ENCODE measurements around the gene FADD. TPM values are rescaled to one million over a fixed set of nuclear protein-coding genes. Genes with fewer than 3 reads are reported as not detected.

The FADD gene
- total RNA-seq, 1 experiment from 2014 or later: 40.2 TPM

DNA sequence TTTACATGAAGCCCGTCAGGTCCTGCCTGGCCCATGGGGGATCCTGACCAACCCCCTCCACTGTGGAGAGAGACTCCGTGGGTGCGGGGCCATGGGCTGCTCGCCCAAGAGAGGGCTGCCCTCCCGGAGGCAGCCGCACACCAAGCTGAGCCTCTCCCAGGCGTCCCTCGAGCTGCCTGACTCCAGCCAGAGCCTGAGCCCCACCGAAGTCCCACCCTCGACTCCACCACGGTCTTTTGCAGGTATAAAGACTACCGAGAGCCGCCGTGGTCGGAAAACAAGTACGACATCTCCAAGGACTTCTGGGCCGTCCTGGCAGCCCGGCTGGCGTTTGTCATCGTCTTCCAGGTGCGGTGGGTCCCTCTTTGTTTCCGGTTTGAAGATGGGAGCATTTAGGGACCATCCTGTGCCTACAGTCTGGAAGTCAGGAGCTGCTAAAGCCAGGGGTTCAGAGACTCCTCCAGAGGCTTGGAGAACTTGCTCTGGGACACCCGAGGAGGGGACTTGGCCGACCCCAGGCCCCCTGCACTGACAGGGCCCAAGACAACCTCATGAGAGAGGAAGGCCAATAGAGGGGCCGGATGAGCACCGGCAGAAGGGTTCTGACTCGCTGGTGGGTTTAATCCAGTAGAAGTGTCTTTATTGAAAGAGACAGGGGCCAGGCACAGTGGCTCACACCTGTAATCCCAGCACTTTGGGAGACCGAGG, 17.6 kb upstream of the FADD start:
- H3K27ac Mint-ChIP-seq (ENCODE audit: unreplicated experiment): no peak overlapping the region
- no peaks in the 10 kb centered on the region for H3K27me3 Mint-ChIP-seq (ENCODE audit: unreplicated experiment)
- TF ChIP-seq, protein P1, sequence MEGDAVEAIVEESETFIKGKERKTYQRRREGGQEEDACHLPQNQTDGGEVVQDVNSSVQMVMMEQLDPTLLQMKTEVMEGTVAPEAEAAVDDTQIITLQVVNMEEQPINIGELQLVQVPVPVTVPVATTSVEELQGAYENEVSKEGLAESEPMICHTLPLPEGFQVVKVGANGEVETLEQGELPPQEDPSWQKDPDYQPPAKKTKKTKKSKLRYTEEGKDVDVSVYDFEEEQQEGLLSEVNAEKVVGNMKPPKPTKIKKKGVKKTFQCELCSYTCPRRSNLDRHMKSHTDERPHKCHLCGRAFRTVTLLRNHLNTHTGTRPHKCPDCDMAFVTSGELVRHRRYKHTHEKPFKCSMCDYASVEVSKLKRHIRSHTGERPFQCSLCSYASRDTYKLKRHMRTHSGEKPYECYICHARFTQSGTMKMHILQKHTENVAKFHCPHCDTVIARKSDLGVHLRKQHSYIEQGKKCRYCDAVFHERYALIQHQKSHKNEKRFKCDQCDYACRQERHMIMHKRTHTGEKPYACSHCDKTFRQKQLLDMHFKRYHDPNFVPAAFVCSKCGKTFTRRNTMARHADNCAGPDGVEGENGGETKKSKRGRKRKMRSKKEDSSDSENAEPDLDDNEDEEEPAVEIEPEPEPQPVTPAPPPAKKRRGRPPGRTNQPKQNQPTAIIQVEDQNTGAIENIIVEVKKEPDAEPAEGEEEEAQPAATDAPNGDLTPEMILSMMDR (IDR thresholded peaks at IDR 0.05; ENCODE audit: unreplicated experiment): no peak
- H3K4me1 Mint-ChIP-seq (ENCODE audit: low read depth, unreplicated experiment): no peaks in the 10 kb centered on the region
- H3K4me3 Mint-ChIP-seq (ENCODE audit: low read depth, unreplicated experiment): no peak overlapping the region
- H3K9me3 Mint-ChIP-seq (ENCODE audit: low read depth, unreplicated experiment): no peaks in the 10 kb centered on the region
- CTCF ChIA-PET: interaction anchor here (0.7 kb wide), 1 partner anchor 676 kb away, joined by 3 read pairs; no protein-coding TSS in a partner anchor
- DNase-seq: no peak
- BruUV-seq (replicated peaks): no TSS peak
- H3K36me3 Mint-ChIP-seq (ENCODE audit: insufficient read depth, unreplicated experiment): no peaks in the 10 kb centered on the region
- intact Hi-C loops (cut with micrococcal nuclease; ENCODE audit: unreplicated experiment): no loop called here

DNA sequence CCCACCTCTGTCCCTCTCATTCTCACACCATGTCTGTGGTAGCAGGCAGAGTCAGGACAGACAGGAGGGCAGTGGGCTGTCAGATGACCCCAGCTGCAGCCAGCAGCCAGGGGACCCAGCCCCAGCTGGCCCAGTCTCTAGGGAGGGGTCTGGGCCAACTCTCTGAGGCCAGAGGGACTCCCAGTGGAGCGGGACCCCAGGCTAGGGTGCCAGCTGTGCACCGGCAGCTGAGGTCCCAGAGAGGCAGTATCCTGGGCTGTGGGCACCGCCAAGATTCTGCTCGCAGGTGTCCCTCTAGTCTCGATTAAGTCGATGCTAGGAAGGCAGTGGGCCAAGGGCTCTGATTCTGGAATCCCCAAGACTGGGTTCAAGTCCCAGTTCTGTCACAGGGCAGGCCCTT, 16.7 kb upstream of the FADD start:
- no peak overlapping the region for H3K4me3 Mint-ChIP-seq (ENCODE audit: low read depth, unreplicated experiment)
- no peaks in the 10 kb centered on the region for H3K9me3 Mint-ChIP-seq (ENCODE audit: low read depth, unreplicated experiment)
- TF ChIP-seq, protein P1 (IDR thresholded peaks at IDR 0.05; ENCODE audit: unreplicated experiment): no peak
- CTCF ChIA-PET: interaction anchor here (0.7 kb wide), 1 partner anchor 677 kb away, joined by 3 read pairs; no protein-coding TSS in a partner anchor
- intact Hi-C loops (cut with micrococcal nuclease; ENCODE audit: unreplicated experiment): no loop called here
- H3K27me3 Mint-ChIP-seq (ENCODE audit: unreplicated experiment): no peaks in the 10 kb centered on the region
- DNase-seq: no peak
- peaks cover 5% of the 10 kb centered on the region for H3K4me1 Mint-ChIP-seq (ENCODE audit: low read depth, unreplicated experiment)
- no peaks in the 10 kb centered on the region for H3K36me3 Mint-ChIP-seq (ENCODE audit: insufficient read depth, unreplicated experiment)
- no peak overlapping the region for H3K27ac Mint-ChIP-seq (ENCODE audit: unreplicated experiment)
- no TSS peak for BruUV-seq (replicated peaks)

DNA sequence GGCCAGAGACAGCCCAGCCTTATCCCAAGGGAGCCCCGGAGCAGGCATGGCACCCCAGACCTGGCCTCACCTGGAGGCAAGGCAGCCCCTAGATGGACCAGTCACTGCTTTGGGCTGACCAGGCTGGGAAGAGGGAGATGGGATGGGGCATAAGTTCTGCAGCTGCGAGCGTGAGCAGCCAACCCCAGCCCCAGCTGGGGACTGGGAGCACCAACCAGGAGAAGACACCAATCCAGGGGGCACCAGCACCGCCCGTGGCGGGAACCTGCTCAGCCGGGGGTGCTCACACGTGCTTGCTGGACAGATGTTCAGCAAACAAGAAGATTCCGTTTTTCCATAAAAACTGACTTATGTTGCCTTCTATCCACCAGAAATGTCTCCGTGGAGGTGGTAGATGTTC, 16.2 kb upstream of the FADD start:
- CTCF ChIA-PET: no interaction called here
- no peaks in the 10 kb centered on the region for H3K27me3 Mint-ChIP-seq (ENCODE audit: unreplicated experiment)
- intact Hi-C loops (cut with micrococcal nuclease; ENCODE audit: unreplicated experiment): no loop called here
- no TSS peak for BruUV-seq (replicated peaks)
- no peak for DNase-seq
- H3K36me3 Mint-ChIP-seq (ENCODE audit: insufficient read depth, unreplicated experiment): no peaks in the 10 kb centered on the region
- H3K4me1 Mint-ChIP-seq (ENCODE audit: low read depth, unreplicated experiment): peaks cover 8% of the 10 kb centered on the region
- no peaks in the 10 kb centered on the region for H3K9me3 Mint-ChIP-seq (ENCODE audit: low read depth, unreplicated experiment)
- H3K4me3 Mint-ChIP-seq (ENCODE audit: low read depth, unreplicated experiment): no peak overlapping the region
- TF ChIP-seq, protein P1 (IDR thresholded peaks at IDR 0.05; ENCODE audit: unreplicated experiment): no peak
- H3K27ac Mint-ChIP-seq (ENCODE audit: unreplicated experiment): no peak overlapping the region

DNA sequence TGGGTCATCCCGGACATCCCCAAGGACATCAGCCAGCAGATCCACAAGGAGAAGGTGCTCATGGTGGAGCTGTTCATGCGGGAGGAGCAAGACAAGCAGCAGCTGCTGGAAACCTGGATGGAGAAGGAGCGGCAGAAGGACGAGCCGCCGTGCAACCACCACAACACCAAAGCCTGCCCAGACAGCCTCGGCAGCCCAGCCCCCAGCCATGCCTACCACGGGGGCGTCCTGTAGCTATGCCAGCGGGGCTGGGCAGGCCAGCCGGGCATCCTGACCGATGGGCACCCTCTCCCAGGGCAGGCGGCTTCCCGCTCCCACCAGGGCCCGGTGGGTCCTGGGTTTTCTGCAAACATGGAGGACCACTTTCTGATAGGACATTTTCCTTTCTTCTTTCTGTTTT, 15.3 kb upstream of the FADD start:
- CTCF ChIA-PET: no interaction called here
- H3K4me1 Mint-ChIP-seq (ENCODE audit: low read depth, unreplicated experiment): peaks cover 8% of the 10 kb centered on the region
- intact Hi-C loops (cut with micrococcal nuclease; ENCODE audit: unreplicated experiment): no loop called here
- TF ChIP-seq, protein P1 (IDR thresholded peaks at IDR 0.05; ENCODE audit: unreplicated experiment): no peak
- H3K4me3 Mint-ChIP-seq (ENCODE audit: low read depth, unreplicated experiment): no peak overlapping the region
- BruUV-seq (replicated peaks): no TSS peak
- no peaks in the 10 kb centered on the region for H3K27me3 Mint-ChIP-seq (ENCODE audit: unreplicated experiment)
- no peaks in the 10 kb centered on the region for H3K9me3 Mint-ChIP-seq (ENCODE audit: low read depth, unreplicated experiment)
- H3K27ac Mint-ChIP-seq (ENCODE audit: unreplicated experiment): no peak overlapping the region
- DNase-seq: no peak
- no peaks in the 10 kb centered on the region for H3K36me3 Mint-ChIP-seq (ENCODE audit: insufficient read depth, unreplicated experiment)

All from Calu3 (cell line).